HFF-Myc (cell line): ENCODE data around the gene CAMKK2.
"Not testable (repeated sequence)": the region's sequence is repeated elsewhere in the genome, so short reads cannot be mapped to it uniquely, and the experiment has no call there.

ENCODE experiments used
- DNase-seq: peaks from one replicate; pipeline ENCODE4 v3.0.0-alpha.2; 2011; ENCODE audit warnings: low read depth; ENCODE audit errors: extremely low read depth
- H3K4me3 ChIP-seq: replicated peaks from 2 replicates; pipeline ENCODE4 v1.5.1; 2011; ENCODE audit warnings: low read depth, mild to moderate bottlenecking, control low read depth, low read length
- TF ChIP-seq, protein P1 (sequence below): IDR thresholded peaks from 2 replicates; pipeline ENCODE4 v1.5.1; 2012; ENCODE audit warnings: mild to moderate bottlenecking, low read depth, low read length, control low read depth; ENCODE audit errors: missing control alignments

CAMKK2 gene

DNA sequence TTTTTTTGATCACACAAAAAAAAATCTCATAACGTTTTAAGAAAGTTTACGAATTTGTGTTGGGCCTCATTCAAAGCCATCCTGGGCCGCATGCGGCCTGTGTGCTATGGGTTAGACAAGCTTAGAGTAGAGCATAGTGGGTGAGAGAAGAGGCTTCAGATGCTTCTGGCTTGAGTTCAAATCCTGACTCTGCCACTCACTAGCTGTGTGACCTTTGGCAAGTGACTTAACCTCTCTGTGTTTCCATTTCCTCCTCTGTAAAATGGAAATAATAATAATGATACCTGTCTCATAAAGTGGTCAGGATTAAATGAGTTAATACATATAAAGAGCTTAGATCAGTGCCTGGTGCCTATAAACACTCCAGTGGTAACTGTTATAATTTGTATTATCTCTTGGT, 80.4 kb downstream of the CAMKK2 start:
- TF ChIP-seq, protein P1, sequence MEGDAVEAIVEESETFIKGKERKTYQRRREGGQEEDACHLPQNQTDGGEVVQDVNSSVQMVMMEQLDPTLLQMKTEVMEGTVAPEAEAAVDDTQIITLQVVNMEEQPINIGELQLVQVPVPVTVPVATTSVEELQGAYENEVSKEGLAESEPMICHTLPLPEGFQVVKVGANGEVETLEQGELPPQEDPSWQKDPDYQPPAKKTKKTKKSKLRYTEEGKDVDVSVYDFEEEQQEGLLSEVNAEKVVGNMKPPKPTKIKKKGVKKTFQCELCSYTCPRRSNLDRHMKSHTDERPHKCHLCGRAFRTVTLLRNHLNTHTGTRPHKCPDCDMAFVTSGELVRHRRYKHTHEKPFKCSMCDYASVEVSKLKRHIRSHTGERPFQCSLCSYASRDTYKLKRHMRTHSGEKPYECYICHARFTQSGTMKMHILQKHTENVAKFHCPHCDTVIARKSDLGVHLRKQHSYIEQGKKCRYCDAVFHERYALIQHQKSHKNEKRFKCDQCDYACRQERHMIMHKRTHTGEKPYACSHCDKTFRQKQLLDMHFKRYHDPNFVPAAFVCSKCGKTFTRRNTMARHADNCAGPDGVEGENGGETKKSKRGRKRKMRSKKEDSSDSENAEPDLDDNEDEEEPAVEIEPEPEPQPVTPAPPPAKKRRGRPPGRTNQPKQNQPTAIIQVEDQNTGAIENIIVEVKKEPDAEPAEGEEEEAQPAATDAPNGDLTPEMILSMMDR, result no peak
- no peak overlapping the region for H3K4me3 ChIP-seq
- no peak for DNase-seq

DNA sequence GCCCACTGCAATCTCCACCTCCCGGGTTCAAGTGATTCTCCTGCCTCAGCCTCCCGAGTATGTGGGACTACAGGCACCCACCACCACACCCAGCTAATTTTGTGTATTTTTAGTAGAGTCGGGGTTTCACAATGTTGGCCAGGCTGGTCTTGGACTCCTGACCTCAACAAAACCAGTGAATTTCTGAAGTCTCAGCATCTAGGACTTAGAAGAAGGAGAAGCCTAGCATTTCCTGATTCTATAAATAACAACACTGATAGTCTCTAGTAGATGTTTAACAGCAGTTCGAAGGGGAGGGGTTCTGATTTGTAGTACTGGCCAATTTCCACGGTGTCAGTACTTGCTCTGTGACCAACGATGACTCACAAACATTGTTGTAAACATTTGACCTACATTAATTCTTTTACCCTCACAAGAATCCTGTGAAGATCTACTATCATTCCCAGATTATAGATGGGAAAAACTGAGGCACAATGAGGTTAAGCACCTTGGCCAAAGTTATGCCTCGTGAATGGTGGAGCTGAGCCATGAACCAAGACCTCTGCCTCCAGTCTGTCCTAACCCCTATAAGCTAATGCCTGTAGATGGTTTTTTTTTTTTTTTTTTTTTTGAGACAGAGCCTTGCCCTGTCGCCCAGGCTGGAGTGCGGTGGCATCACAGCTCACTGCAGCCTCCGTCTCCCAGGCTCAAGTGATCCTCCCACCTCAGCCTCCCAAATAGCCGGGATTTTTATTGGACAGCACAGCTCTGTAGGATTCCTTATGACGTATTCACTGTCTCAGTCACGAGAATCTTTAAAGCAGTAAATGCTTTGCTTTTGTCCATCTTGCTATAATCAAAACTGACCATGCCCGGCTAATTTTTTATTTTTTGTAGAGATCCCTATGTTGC, 81.4 kb downstream of the CAMKK2 start:
- H3K4me3 ChIP-seq, result no peak overlapping the region
- peak; percentile 82 for DNase-seq
- TF ChIP-seq, protein P1, result no peak

DNA sequence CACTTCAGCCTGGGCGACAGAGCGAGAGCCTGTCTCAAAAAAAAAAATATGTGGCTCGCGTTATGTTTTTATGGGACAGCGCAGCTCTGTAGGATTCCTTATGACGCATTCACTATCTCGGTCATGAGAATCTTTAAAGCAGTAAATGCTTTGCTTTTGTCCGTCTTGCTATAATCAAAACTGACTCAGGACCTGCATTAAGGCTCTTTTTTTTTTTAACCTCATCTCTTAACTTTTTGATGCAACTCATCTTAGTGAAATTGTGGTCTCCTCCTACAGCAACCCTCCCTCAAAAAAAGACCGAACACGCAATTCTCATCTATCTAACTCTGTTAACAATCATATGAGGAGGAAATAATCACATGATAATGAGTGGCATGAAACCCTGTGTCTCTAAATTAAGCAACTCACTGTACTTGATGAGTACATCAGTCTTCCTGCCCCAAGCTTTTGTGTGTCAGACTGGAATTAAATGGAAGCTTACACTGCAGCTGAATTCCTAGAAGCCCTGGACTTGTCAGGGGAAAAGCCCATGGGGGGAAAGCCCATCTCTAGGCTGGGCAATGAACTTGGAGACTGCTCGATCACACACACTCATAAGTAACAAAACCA, 82.2 kb downstream of the CAMKK2 start:
- DNase-seq, result no peak
- no peak overlapping the region for H3K4me3 ChIP-seq
- TF ChIP-seq, protein P1, result no peak

DNA sequence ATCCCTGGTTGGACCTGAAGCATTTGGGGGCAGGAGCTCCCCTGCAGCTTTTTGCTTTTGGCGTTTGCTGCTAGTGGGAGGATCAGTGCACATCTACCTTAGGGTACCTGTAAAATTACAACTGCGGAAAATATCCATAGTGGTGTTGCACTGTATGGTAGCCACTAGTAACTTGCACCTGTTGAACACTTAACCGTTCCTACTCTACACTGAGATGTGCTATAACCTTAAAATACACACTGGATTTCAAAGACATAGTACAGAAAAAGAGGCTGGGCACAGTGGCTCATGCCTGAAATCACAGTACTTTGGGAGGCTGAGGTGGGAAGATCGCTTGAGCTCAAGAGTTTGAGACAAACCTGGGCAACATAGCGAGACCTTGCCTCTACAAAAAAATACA, 83.6 kb downstream of the CAMKK2 start:
- TF ChIP-seq, protein P1, result no peak
- no peak overlapping the region for H3K4me3 ChIP-seq
- DNase-seq, result no peak

DNA sequence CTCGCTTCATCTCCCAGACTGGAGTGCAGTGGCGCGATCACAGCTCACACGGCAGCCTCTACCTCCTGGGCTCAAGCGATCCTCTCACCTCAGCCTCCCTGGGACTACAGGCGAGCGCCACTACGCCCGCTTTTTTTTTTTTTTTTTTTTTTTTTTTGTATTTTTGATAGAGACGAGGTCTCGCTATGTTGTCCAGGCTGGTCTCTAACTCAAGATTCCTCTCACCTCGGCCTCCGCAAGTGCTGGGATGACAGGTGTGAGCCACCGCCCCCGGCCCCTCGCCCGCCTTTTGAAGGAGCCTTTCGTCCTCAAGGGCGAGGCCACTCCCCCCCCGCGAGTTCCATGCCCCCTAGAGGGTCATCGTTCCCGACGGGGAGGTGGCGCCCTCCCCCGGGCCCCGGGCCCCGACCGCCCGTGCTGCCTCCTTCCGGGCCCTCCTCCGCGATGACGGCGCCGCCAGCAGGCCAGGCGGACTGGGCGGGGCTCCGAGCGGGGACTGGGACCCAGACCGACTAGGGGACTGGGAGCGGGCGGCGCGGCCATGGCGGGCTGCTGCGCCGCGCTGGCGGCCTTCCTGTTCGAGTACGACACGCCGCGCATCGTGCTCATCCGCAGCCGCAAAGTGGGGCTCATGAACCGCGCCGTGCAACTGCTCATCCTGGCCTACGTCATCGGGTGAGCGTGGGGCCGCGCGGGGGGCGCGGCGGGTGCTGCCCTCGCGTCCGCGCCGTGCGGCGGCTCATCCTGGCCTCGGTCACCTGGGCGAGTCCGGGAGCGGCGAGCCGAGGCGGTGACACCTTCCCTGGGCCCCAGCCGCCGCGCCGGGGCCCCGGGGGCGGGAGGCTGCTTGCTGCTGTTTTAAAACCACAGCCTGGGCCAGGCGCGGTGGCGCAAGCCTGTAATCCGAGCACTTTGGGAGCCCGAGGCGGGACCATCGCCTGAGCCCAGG, 86.6 kb downstream of the CAMKK2 start, which contains the start of gene P2RX4:
Gene P2RX4 (plus strand): TSS at position 506 of the 949 bp plus-strand sequence. CDS start 36 bp downstream, at position 542.
- DNase-seq, result no peak
- H3K4me3 ChIP-seq, result peak within 1 kb of the TSS; percentile 59
- TF ChIP-seq, protein P1, result peak; percentile 14

DNA sequence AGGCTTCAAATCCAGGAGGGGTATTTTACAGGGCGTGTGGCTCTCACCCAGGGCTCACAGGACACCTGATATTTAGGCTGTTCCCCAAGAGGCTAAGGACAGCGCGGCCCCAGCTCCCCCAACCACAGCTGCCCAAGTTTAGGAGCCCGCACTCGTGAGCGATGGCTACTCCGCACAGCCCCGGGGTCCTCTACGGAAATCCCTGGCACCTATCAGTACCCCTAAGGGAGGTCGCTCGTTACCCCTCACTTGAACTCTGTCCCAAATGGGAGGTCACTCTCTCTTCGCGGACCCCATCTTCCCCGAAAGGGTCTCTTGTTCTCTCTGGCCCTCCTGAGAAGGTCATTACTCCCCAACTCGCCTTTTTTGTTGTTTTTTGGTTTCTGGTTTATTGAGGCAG, 87.3 kb downstream of the CAMKK2 start:
- no peak for DNase-seq
- TF ChIP-seq, protein P1, result no peak
- H3K4me3 ChIP-seq, result peak overlapping the region; percentile 59; the same call in 1 of the 2 replicates

DNA sequence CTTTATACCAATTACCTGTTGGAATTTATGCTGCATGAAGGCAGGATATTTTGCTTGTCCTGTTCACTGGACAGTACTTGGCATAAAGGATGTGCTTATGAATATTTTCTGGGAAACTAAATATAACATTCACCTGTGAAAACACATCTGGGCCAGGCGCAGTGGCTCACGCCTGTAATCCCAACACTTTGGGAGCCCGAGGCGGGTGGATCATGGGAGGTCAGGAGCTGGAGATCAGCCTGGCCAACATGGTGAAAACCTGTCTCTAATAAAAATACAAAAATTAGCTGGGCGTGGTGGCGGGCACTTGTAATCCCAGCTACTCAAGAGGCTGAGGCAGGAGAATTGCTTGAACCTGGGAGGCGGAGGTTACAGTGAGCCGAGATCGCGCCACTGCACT, 87.9 kb downstream of the CAMKK2 start:
- DNase-seq, result not testable (repeated sequence)

More for the DNA sequence above, 87.9 kb downstream of the CAMKK2 start:
- H3K4me3 ChIP-seq, result not testable (repeated sequence)
